Measurements from ENCODE around the gene VGLL4. TPM values are rescaled to one million over a fixed set of nuclear protein-coding genes. Genes with fewer than 3 reads are reported as not detected.

VGLL4 gene
- total RNA-seq, 1 experiment from 2014 or later: 31.7 TPM

GRCh38 chr3:11622586-11623550 is 20.8 kb downstream of the VGLL4 start:
- CTCF ChIA-PET: interaction anchor here (0.6 to 0.9 kb wide), 3 partner anchors 16 to 244 kb away, joined by 3 to 4 read pairs (median 3); no protein-coding TSS in a partner anchor
- DNase-seq (ENCODE audit: unreplicated experiment): no peak
- no peak overlapping the region for H3K27ac Mint-ChIP-seq (ENCODE audit: low read depth, unreplicated experiment)
- BruUV-seq (replicated peaks): no TSS peak
- intact Hi-C loops (cut with micrococcal nuclease): no loop called here
- POLR2A ChIA-PET: interaction anchor here (3.7 kb wide), 1 partner anchor 23 kb away, joined by 8 read pairs; no protein-coding TSS in a partner anchor
- H3K4me3 Mint-ChIP-seq (ENCODE audit: unreplicated experiment): no peak overlapping the region
- H3K9me3 Mint-ChIP-seq (ENCODE audit: unreplicated experiment): no peaks in the 10 kb centered on the region
- TF ChIP-seq CTCF (IDR thresholded peaks at IDR 0.05; ENCODE audit: unreplicated experiment): no peak
- H3K27me3 Mint-ChIP-seq (ENCODE audit: insufficient read depth, unreplicated experiment): no peaks in the 10 kb centered on the region
- H3K4me1 Mint-ChIP-seq (ENCODE audit: insufficient read depth, unreplicated experiment): peaks cover 25% of the 10 kb centered on the region
- H3K36me3 Mint-ChIP-seq (ENCODE audit: insufficient read depth, unreplicated experiment): peaks cover 5% of the 10 kb centered on the region

DNA sequence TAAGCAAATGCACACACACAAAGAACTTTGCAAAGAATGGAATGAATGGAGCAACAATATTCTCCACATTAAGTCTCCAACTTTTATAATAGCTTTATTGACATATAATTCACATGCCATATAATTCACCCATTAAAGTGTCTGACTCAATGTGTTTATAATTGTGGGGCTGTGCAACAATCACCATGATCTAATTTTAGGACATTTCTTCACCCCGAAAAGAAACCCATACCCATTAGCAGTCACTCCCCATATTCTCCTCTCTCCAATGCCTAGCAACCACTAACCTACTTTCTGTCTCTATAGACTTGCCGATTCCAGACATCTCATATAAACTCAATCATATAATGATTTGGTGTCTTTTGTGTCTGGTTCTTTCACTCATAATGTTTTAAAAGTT is 22.6 kb downstream of the VGLL4 start:
- POLR2A ChIA-PET: interaction anchor here (1.1 to 3.7 kb wide), 3 partner anchors 11 to 21 kb away, joined by 3 to 8 read pairs (median 3); no protein-coding TSS in a partner anchor
- Mint-ChIP-seq H3K4me3 (ENCODE audit: unreplicated experiment) (no peak overlapping the region), H3K27ac (ENCODE audit: low read depth, unreplicated experiment) (no peak overlapping the region), H3K9me3 (ENCODE audit: unreplicated experiment) (no peaks in the 10 kb centered on the region), H3K27me3 (ENCODE audit: insufficient read depth, unreplicated experiment) (no peaks in the 10 kb centered on the region), H3K36me3 (ENCODE audit: insufficient read depth, unreplicated experiment) (peaks cover 11% of the 10 kb centered on the region), H3K4me1 (ENCODE audit: insufficient read depth, unreplicated experiment) (peaks cover 32% of the 10 kb centered on the region)
- TF ChIP-seq CTCF (IDR thresholded peaks at IDR 0.05; ENCODE audit: unreplicated experiment): no peak
- CTCF ChIA-PET: no interaction called here
- intact Hi-C loops (cut with micrococcal nuclease): no loop called here
- no TSS peak for BruUV-seq (replicated peaks)
- no peak for DNase-seq (ENCODE audit: unreplicated experiment)

GRCh38 chr3:11619946-11620652 is 23.6 kb downstream of the VGLL4 start:
- no peak for DNase-seq (ENCODE audit: unreplicated experiment)
- no peak overlapping the region for H3K27ac Mint-ChIP-seq (ENCODE audit: low read depth, unreplicated experiment)
- ChIA-PET CTCF (interaction anchor here (0.9 kb wide), 1 partner anchor 12 kb away, joined by 3 read pairs; no protein-coding TSS in a partner anchor), POLR2A (interaction anchor here (1.1 to 3.7 kb wide), 2 partner anchors 12 to 20 kb away, joined by 3 to 8 read pairs; no protein-coding TSS in a partner anchor)
- no peaks in the 10 kb centered on the region for H3K27me3 Mint-ChIP-seq (ENCODE audit: insufficient read depth, unreplicated experiment)
- H3K4me1 Mint-ChIP-seq (ENCODE audit: insufficient read depth, unreplicated experiment): peaks cover 28% of the 10 kb centered on the region
- peaks cover 11% of the 10 kb centered on the region for H3K36me3 Mint-ChIP-seq (ENCODE audit: insufficient read depth, unreplicated experiment)
- TF ChIP-seq CTCF (IDR thresholded peaks at IDR 0.05; ENCODE audit: unreplicated experiment): no peak
- H3K4me3 Mint-ChIP-seq (ENCODE audit: unreplicated experiment): no peak overlapping the region
- no TSS peak for BruUV-seq (replicated peaks)
- intact Hi-C loops (cut with micrococcal nuclease): no loop called here
- H3K9me3 Mint-ChIP-seq (ENCODE audit: unreplicated experiment): no peaks in the 10 kb centered on the region

DNA sequence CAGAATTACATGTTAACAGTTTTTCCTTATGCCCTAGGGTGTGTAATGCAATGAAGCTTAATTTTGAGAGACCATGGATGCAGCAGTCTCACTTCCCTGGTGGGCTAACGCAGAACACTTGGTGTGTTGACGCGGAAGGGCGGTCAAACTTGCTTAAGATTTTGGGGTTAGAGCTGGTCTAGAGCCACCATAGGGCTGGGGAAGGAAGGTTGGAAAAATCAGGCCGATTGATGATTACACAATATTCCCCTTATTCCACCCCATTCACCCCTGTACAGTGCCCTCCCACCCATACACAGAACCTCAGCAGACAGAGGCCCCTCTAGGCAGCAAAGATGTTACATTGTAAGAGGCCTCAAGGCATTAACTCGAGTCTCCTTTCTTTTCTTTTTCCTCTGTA is 24.3 kb downstream of the VGLL4 start:
- intact Hi-C loops (cut with micrococcal nuclease): no loop called here
- Mint-ChIP-seq H3K27ac (ENCODE audit: low read depth, unreplicated experiment) (no peak overlapping the region), H3K4me1 (ENCODE audit: insufficient read depth, unreplicated experiment) (peaks cover 21% of the 10 kb centered on the region), H3K36me3 (ENCODE audit: insufficient read depth, unreplicated experiment) (peaks cover 6% of the 10 kb centered on the region), H3K27me3 (ENCODE audit: insufficient read depth, unreplicated experiment) (no peaks in the 10 kb centered on the region), H3K9me3 (ENCODE audit: unreplicated experiment) (no peaks in the 10 kb centered on the region), H3K4me3 (ENCODE audit: unreplicated experiment) (no peak overlapping the region)
- no TSS peak for BruUV-seq (replicated peaks)
- no peak for DNase-seq (ENCODE audit: unreplicated experiment)
- ChIA-PET POLR2A (interaction anchor here (3.7 kb wide), 1 partner anchor 19 kb away, joined by 8 read pairs; no protein-coding TSS in a partner anchor), CTCF (interaction anchor here (0.9 to 1.6 kb wide), 2 partner anchors 12 to 240 kb away, joined by 3 to 4 read pairs; no protein-coding TSS in a partner anchor)
- no peak for TF ChIP-seq CTCF (IDR thresholded peaks at IDR 0.05; ENCODE audit: unreplicated experiment)
